ENCODE data around the gene KBTBD13.

The KBTBD13 gene

GRCh38 chr15:65076486-65077290 is at the start of gene KBTBD13:
Gene KBTBD13 (plus strand): TSS chr15:65076746. CDS start chr15:65076816, 70 bp downstream.
- no peak for DNase-seq

GRCh38 chr15:65026756-65027155 is 49.8 kb upstream of the KBTBD13 start:
- DNase-seq: no peak

GRCh38 chr15:65027593-65027992 is 49.0 kb upstream of the KBTBD13 start:
- no peak for DNase-seq

- DNase-seq: no peak
Measured at GRCh38 chr15:65028338-65028737, 48.2 kb upstream of the KBTBD13 start.

GRCh38 chr15:65028921-65029735 is 47.4 kb upstream of the KBTBD13 start, which contains the start of gene MTFMT:
Gene MTFMT (minus strand): TSS chr15:65029639. CDS start chr15:65029613, 26 bp downstream.
- peak; percentile 83 for DNase-seq

- DNase-seq: no peak
Measured at GRCh38 chr15:65029736-65030208, 46.8 kb upstream of the KBTBD13 start.

GRCh38 chr15:65032801-65033537 is 43.6 kb upstream of the KBTBD13 start:
- DNase-seq: peak; percentile 58

GRCh38 chr15:65033659-65034269 is 42.8 kb upstream of the KBTBD13 start:
- peak; percentile 39 for DNase-seq

- DNase-seq: no peak
Measured at GRCh38 chr15:65034719-65035118, 41.8 kb upstream of the KBTBD13 start.

GRCh38 chr15:65037309-65037708 is 39.2 kb upstream of the KBTBD13 start:
- no peak for DNase-seq

GRCh38 chr15:65038428-65038827 is 38.1 kb upstream of the KBTBD13 start:
- DNase-seq: no peak

- DNase-seq: no peak
Measured at GRCh38 chr15:65038836-65039235, 37.7 kb upstream of the KBTBD13 start.

- no peak for DNase-seq
Measured at GRCh38 chr15:65040461-65040860, 36.1 kb upstream of the KBTBD13 start.

GRCh38 chr15:65041787-65042186 is 34.8 kb upstream of the KBTBD13 start:
- no peak for DNase-seq

- DNase-seq: no peak
Measured at GRCh38 chr15:65042776-65043327, 33.7 kb upstream of the KBTBD13 start.

- DNase-seq: peak; percentile 43
Measured at GRCh38 chr15:65044218-65044617, 32.3 kb upstream of the KBTBD13 start.

GRCh38 chr15:65044724-65045481 is 31.6 kb upstream of the KBTBD13 start, which contains the start of gene SLC51B:
Gene SLC51B (plus strand): TSS chr15:65045387. CDS start chr15:65050005, 4,618 bp downstream.
- DNase-seq: no peak

- DNase-seq: no peak
Measured at GRCh38 chr15:65048241-65048640, 28.3 kb upstream of the KBTBD13 start.

- peak; percentile 94 for DNase-seq
Measured at GRCh38 chr15:65049418-65049840, 27.1 kb upstream of the KBTBD13 start.

- no peak for DNase-seq
Measured at GRCh38 chr15:65050270-65050669, 26.3 kb upstream of the KBTBD13 start.

- no peak for DNase-seq
Measured at GRCh38 chr15:65051266-65051665, 25.3 kb upstream of the KBTBD13 start.

Measured in fibroblast of skin of right biceps (primary cell).